K562 (cell line): ENCODE measurements around the gene TENM4. TPM values are rescaled to one million over a fixed set of nuclear protein-coding genes. Genes with fewer than 3 reads are reported as not detected.

ENCODE experiments used
- ATAC-seq: fragments of 200-7000 bp; cut with Tn5 transposase; 3 replicates; pipeline ENCODE4 v1.9.1; 2020; ENCODE audit warnings: moderate library complexity
- BruUV-seq: library from RNA; stranded (reverse); fragments of 400-500 nt; replicated peaks from 2 replicates; lab custom pipeline; 2021; lab: Mats Ljungman, UMichigan
- CTCF ChIA-PET: fragments of 300-600 bp; formaldehyde crosslinking; extraction: SDS; loops from one replicate; lab custom pipeline; 2021; ENCODE audit warnings: low intra/inter-chr PET ratio; lab: Yijun Ruan, JAX
- POLR2A ChIA-PET: fragments of 300-600, 350-650 bp; sonication (Branson Sonifier 250); formaldehyde crosslinking; extraction: SDS; loops from one replicate; lab custom pipeline; 2021; ENCODE audit warnings: antibody characterized with exemption, inconsistent platforms; lab: Yijun Ruan, JAX
- DNase-seq, 4 experiments: peaks; one replicate each; pipeline versions ENCODE4 v3.0.0 to v3.0.0-alpha.2; 2011 to 2018; ENCODE audit warnings: low spot score in 3 of 4, mixed read lengths in 3 of 4; ENCODE audit errors: extremely low read depth in 1 of 4
- FAIRE-seq: peaks from 2 replicates; lab custom pipeline; 2011; peaks lifted over from hg19 to GRCh38; lab: Jason Lieb, UNC
- H2AFZ ChIP-seq: 2 replicates; pipeline ENCODE4 v1.6.0; 2011; ENCODE audit warnings: low read depth, low read length, control low read depth, inconsistent platforms
- H3K27ac ChIP-seq: fragments of 200-600 bp; 3 replicates; pipeline ENCODE4 v1.8.0; 2011; ENCODE audit warnings: low read depth, mild to moderate bottlenecking, control low read depth, inconsistent platforms, low read length, moderate library complexity, mixed read lengths; ENCODE audit errors: extremely low read depth
- H3K27me3 ChIP-seq, 2 experiments: fragments of 300-600 bp in 1 of 2; 2 replicates in 1 of 2; 3 replicates in 1 of 2; pipeline versions ENCODE4 v1.6.0 to v1.8.0; 2011; ENCODE audit warnings: inconsistent platforms in 2 of 2, low read length in 2 of 2, mild to moderate bottlenecking in 1 of 2, mixed read lengths in 1 of 2, moderate library complexity in 1 of 2; ENCODE audit not compliant: control insufficient read depth in 2 of 2, insufficient read depth in 2 of 2
- H3K36me3 ChIP-seq: fragments of 300-600 bp; 3 replicates; pipeline ENCODE4 v1.8.0; 2011; ENCODE audit warnings: mild to moderate bottlenecking, low read length, inconsistent platforms; ENCODE audit not compliant: control insufficient read depth, insufficient read depth
- H3K4me1 ChIP-seq, 2 experiments: fragments of 200-600 bp in 1 of 2; replicated peaks in 1 of 2; 2 replicates in 1 of 2; 3 replicates in 1 of 2; pipeline versions ENCODE4 v1.5.1 to v1.8.0; 2011; ENCODE audit warnings: inconsistent platforms in 2 of 2, low read length in 2 of 2, mild to moderate bottlenecking in 1 of 2, mixed read lengths in 1 of 2, moderate library complexity in 1 of 2; ENCODE audit not compliant: control insufficient read depth in 2 of 2, insufficient read depth in 2 of 2
- H3K4me2 ChIP-seq: 2 replicates; pipeline ENCODE4 v1.6.1; 2011; ENCODE audit warnings: low read length, control low read depth, inconsistent platforms, mixed read lengths; ENCODE audit not compliant: insufficient read depth
- H3K4me3 ChIP-seq: fragments of 200-600 bp; sonication (generic), shearing (Covaris generic); 2 replicates; pipeline ENCODE4 v1.5.1; 2016; ENCODE audit warnings: control low read depth, inconsistent platforms
- H3K79me2 ChIP-seq: fragments of 200-600 bp; 3 replicates; pipeline ENCODE4 v1.8.0; 2011; ENCODE audit warnings: low read length, inconsistent platforms; ENCODE audit not compliant: control insufficient read depth, insufficient read depth
- H3K9ac ChIP-seq, 2 experiments: 2 replicates each; pipeline versions ENCODE4 v1.6.0 to v1.6.1; 2011; ENCODE audit warnings: low read depth in 2 of 2, low read length in 2 of 2, control low read depth in 1 of 2, inconsistent platforms in 1 of 2, mild to moderate bottlenecking in 1 of 2, mixed read lengths in 1 of 2; ENCODE audit not compliant: insufficient read depth in 1 of 2
- H3K9me1 ChIP-seq: one replicate; pipeline ENCODE4 v1.6.0; 2011; ENCODE audit warnings: inconsistent platforms, mild to moderate bottlenecking, low read length, moderate library complexity; ENCODE audit not compliant: control insufficient read depth, insufficient read depth
- H3K9me3 ChIP-seq: replicated peaks from 2 replicates; pipeline ENCODE4 v1.5.1; 2011; ENCODE audit warnings: low read depth, low read length, inconsistent platforms; ENCODE audit not compliant: control insufficient read depth, insufficient read depth
- H4K20me1 ChIP-seq: replicated peaks from 2 replicates; pipeline ENCODE4 v1.6.1; 2011; ENCODE audit warnings: low read length, inconsistent platforms, mixed read lengths; ENCODE audit not compliant: control insufficient read depth, insufficient read depth
- CCNT2 ChIP-seq: IDR thresholded peaks from 2 replicates; pipeline ENCODE4 v1.6.1; 2011; ENCODE audit warnings: borderline replicate concordance, low read depth, mild to moderate bottlenecking, moderate library complexity, mixed read lengths, low read length; ENCODE audit not compliant: insufficient read length; ENCODE audit errors: extremely low read depth
- CHD1 ChIP-seq: fragments of 200-600 bp; sonication (generic); IDR thresholded peaks from one replicate; pipeline ENCODE4 v1.6.1; 2012; ENCODE audit warnings: mild to moderate bottlenecking, moderate library complexity, low read length, inconsistent platforms
- CTCF ChIP-seq, 3 experiments: IDR thresholded peaks in 2 of 3; conservative IDR thresholded peaks in 1 of 3; 2 replicates each; pipeline ENCODE4 v1.5.1; 2011 to 2012; ENCODE audit warnings: low read length in 3 of 3, mild to moderate bottlenecking in 3 of 3, control low read depth in 2 of 3, improper control_type of control experiment in 1 of 3, inconsistent platforms in 1 of 3, low read depth in 1 of 3, mixed read lengths in 1 of 3, moderate library complexity in 1 of 3; ENCODE audit not compliant: insufficient read depth in 2 of 3
- RAD21 ChIP-seq, 2 experiments: fragments of 250-450 bp in 1 of 2; fragments of 450-650 bp in 1 of 2; sonication (Bioruptor Pico) in 1 of 2; formaldehyde crosslinking in 1 of 2; IDR thresholded peaks in 1 of 2; conservative IDR thresholded peaks in 1 of 2; 2 replicates each; pipeline versions ENCODE4 v1.4.0 to v1.8.0; 2020 to 2022; ENCODE audit warnings: mild to moderate bottlenecking in 2 of 2, moderate library complexity in 1 of 2
- SREBF2 ChIP-seq: sonication (generic); formaldehyde crosslinking; IDR thresholded peaks from 2 replicates; pipeline ENCODE4 v1.4.0; 2020; ENCODE audit warnings: mild to moderate bottlenecking, missing genetic modification reagents
- ZNF639 ChIP-seq, 2 experiments: fragments of 200-800 bp in 1 of 2; sonication (Bioruptor generic) in 1 of 2; sonication (generic) in 1 of 2; formaldehyde crosslinking in 1 of 2; IDR thresholded peaks in 1 of 2; conservative IDR thresholded peaks in 1 of 2; 2 replicates each; pipeline versions ENCODE4 v1.5.0 to v1.6.1; 2016 to 2020; ENCODE audit warnings: missing compliant biosample characterization in 1 of 2, missing genetic modification characterization in 1 of 2, missing genetic modification reagents in 1 of 2
- ZNF655 ChIP-seq: fragments of 250-450 bp; sonication (Bioruptor Pico); IDR thresholded peaks from 2 replicates; pipeline ENCODE4 v1.5.0; 2021
- WGBS: fragments of 100-300 bp; shearing (Covaris generic); methylation state at CpG from one replicate; pipeline ENCODE4 v1.1.6; 2016; ENCODE audit warnings: low coverage, mixed read lengths; ENCODE audit not compliant: insufficient coverage; ENCODE audit errors: missing lambda C conversion rate; 5-methylcytosine and 5-hydroxymethylcytosine counted together
- in situ Hi-C: fragments of 300-500 bp; cut with MboI; formaldehyde crosslinking; loops from 4 replicates; pipeline ENCODE4 v1.15.0; 2018; ENCODE audit warnings: inconsistent platforms, mixed read lengths
- intact Hi-C: fragments of 100-400 bp; cut with micrococcal nuclease; formaldehyde crosslinking; loops from 2 replicates; pipeline ENCODE4 v1.14.2; 2022
- polyA plus RNA-seq, 8 experiments: library from polyadenylated mRNA; depleted of rRNA in 4 of 8; stranded (reverse) in 5 of 8; unstranded in 3 of 8; fragments of >200 nt; fragmentation: Nextera tagmentation in 2 of 8; fragmentation: Illumina TruSeq in 1 of 8; extraction: Ambion mirVana in 2 of 8; extraction: Trizol in 1 of 8; gene quantifications; 2 replicates each; pipeline versions ENCODE4 v1.2.1 to v1.2.3, GENCODE V29; 2011 to 2014; ENCODE audit warnings: inconsistent platforms in 1 of 8, missing spikeins in 1 of 8
- total RNA-seq, 7 experiments: library from RNA; depleted of rRNA in 6 of 7; stranded (reverse); fragments of >200 nt in 6 of 7; fragmentation: Illumina TruSeq in 2 of 7; extraction: Trizol in 2 of 7; gene quantifications; 2 replicates each; pipeline versions ENCODE4 v1.2.1 to v1.2.3, GENCODE V29; 2011 to 2021; ENCODE audit warnings: low replicate concordance in 1 of 7

Gene TENM4
- total and polyA plus RNA-seq, 9 of the 15 experiments (the other 6 are each of a cell fraction or from before 2014, with no cell fraction given): 0.16 TPM; not detected in 8

- TF ChIP-seq ZNF639 (CRISPR knock-in tag; conservative IDR thresholded peaks at IDR 0.05 in 1 of 2, IDR thresholded peaks at IDR 0.05 in 1 of 2): no peak
- TF ChIP-seq CTCF (IDR thresholded peaks at IDR 0.05 in 2 of 3, conservative IDR thresholded peaks at IDR 0.05 in 1 of 3; ENCODE audit: insufficient read depth in 2 of 3, low read depth in 1 of 3, low read length in 3 of 3): peak in 2 of 3 experiments; percentile 39 to 41; a peak in 2 of 6 replicates
- peak in 1 of 2 experiments; percentile 36; a peak in 3 of 4 replicates for TF ChIP-seq RAD21 (CRISPR knock-in tag; conservative IDR thresholded peaks at IDR 0.05 in 1 of 2, IDR thresholded peaks at IDR 0.05 in 1 of 2)
- TF ChIP-seq SREBF2 (CRISPR knock-in tag): no peak
- TF ChIP-seq, all 486 proteins: peak for 2
Measured at GRCh38 chr11:79461144-79461543, 20.3 kb upstream of the TENM4 start (continued).

- Histone ChIP-seq H4K20me1 (no peaks in the 10 kb centered on the region), H3K79me2 (no peaks in the 10 kb centered on the region), H2AFZ (no peak overlapping the region), H3K9me1 (no peaks in the 10 kb centered on the region), H3K9me3 (no peaks in the 10 kb centered on the region), H3K27me3 (no peaks in the 10 kb centered on the region), H3K4me1 (no peaks in the 10 kb centered on the region), H3K4me3 (no peak overlapping the region), H3K4me2 (no peak overlapping the region), H3K36me3 (no peaks in the 10 kb centered on the region), H3K9ac (no peak overlapping the region), H3K27ac (no peak overlapping the region)
- WGBS: 1% methylated on average over 5 of the region's 5 CpGs
- no TSS peak for BruUV-seq
- ChIA-PET POLR2A (no interaction called here), CTCF (no interaction called here)
- FAIRE-seq (no peak), ATAC-seq (no peak), DNase-seq (no peak)
- in situ Hi-C loops: no loop called here
- intact Hi-C loops: no loop called here
- TF ChIP-seq CHD1: no peak
- TF ChIP-seq CTCF (IDR thresholded peaks at IDR 0.05 in 2 of 3, conservative IDR thresholded peaks at IDR 0.05 in 1 of 3; ENCODE audit: insufficient read depth in 2 of 3, low read depth in 1 of 3, low read length in 3 of 3): no peak
- TF ChIP-seq ZNF655 (CRISPR knock-in tag): no peak
- no peak for TF ChIP-seq CCNT2
Measured at GRCh38 chr11:79458709-79459108, 17.9 kb upstream of the TENM4 start.
